Stimulated activated CD8-positive, alpha-beta memory T cell treated with anti-CD3 and anti-CD28 coated beads, Interleukin-12 subunit alpha, Interleukin-12 subunit beta, amount 100 ng/mL, for 4 hours (primary cell): ENCODE results near the gene BCAN.

Experiments used
- DNase-seq: peaks from one replicate; pipeline ENCODE4 v3.0.0-alpha.2; 2020; ENCODE audit warnings: low read depth

The BCAN gene

DNA sequence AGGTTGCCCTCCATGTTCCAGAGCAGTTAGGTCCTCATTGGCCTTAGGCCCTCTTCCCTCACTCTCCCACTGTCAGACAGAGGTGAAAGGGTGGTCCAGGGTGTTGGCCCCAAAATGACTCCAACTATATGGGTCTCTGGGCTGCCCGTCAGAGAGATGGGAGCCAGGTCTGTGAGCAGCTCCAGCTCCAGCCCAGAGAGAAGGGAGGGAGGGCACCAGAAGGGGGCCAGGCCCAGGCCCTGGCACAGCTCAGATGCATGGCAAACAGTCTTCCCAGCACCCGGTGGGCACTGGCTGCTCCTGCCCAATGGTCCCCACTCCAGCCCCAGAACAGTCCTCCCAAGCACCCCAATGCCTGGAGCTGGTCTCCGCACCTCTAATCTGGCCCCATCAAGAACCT, 2.2 kb downstream of the BCAN start:
- DNase-seq, result no peak

- no peak for DNase-seq
These were observed 2.7 kb downstream of the BCAN start for GRCh38 chr1:156644640-156645039.

DNA sequence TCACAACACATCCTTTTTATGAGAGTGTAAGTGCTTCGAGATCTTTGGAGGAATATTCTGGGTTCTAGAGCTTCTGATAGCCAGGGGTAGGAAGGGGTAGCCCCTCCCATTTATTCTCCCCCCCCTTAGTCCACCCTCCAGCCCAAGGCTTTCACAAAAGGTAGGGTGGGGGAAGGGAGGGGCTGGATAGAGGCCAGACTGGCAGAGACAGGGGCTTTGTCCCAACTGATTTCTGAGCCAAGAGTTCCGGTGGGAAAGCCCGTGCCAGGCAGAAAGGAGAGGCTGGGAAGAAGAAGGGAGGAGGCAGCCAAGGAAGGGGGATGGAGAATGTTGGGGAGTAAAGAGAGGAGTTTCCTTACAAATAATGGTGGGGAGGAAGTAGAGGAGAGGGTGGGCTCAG, 3.1 kb downstream of the BCAN start:
- DNase-seq, result no peak

DNA sequence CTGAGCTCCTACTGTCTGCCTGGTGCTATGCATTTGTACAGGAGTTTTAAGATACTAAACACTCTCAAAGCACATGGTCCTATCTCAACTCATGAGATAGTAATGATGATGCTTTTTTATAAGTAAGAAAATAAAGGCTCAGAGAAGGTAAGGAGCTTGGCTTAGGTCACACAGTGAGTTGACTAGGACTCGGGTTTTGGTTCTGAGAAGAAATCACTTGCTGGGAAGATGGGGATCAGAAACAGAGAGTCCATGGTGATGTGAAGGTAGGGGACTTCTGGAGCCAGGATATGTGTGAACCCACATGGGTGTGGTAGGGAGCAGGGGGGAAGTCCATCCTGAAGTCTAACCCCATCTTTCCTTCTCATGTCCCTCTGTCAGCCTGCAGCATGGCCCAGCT, 3.7 kb downstream of the BCAN start:
- no peak for DNase-seq

- DNase-seq, result no peak
These were observed 4.9 kb downstream of the BCAN start for GRCh38 chr1:156646738-156647211.

DNA sequence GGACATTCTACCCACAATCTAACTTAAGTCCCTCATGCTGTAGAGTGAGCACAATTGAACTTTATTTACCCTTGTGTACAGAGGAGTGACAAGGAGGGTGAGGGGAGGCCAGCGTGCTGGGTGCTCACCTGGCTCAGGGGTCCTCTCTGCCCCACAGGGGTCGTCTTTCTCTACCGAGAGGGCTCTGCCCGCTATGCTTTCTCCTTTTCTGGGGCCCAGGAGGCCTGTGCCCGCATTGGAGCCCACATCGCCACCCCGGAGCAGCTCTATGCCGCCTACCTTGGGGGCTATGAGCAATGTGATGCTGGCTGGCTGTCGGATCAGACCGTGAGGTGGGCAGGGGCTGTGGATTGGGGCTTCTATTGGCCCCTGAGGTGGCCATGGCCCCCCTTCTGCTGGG, 5.4 kb downstream of the BCAN start:
- no peak for DNase-seq

- DNase-seq, result no peak
These were observed 6.6 kb downstream of the BCAN start for GRCh38 chr1:156648496-156648895.

DNA sequence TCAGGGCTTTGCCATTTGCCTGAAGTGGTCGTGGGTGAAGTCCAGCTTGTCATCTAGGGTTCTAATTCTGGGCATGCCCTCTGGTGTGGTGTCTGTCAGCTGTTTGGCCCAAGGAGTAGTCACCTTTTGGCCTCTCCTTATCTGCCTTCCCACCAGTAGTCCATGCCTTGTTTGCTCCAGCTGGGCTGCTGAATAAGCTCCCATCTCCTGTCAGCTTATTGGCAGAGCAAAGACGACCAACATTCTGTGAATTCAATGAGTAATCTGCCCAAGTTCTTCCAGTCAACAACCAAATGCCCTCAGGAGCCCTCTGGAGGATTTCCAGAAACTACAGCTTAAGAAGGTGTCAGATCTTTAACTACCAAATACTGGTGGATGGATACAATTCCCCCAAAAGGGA, 7.0 kb downstream of the BCAN start:
- no peak for DNase-seq

DNA sequence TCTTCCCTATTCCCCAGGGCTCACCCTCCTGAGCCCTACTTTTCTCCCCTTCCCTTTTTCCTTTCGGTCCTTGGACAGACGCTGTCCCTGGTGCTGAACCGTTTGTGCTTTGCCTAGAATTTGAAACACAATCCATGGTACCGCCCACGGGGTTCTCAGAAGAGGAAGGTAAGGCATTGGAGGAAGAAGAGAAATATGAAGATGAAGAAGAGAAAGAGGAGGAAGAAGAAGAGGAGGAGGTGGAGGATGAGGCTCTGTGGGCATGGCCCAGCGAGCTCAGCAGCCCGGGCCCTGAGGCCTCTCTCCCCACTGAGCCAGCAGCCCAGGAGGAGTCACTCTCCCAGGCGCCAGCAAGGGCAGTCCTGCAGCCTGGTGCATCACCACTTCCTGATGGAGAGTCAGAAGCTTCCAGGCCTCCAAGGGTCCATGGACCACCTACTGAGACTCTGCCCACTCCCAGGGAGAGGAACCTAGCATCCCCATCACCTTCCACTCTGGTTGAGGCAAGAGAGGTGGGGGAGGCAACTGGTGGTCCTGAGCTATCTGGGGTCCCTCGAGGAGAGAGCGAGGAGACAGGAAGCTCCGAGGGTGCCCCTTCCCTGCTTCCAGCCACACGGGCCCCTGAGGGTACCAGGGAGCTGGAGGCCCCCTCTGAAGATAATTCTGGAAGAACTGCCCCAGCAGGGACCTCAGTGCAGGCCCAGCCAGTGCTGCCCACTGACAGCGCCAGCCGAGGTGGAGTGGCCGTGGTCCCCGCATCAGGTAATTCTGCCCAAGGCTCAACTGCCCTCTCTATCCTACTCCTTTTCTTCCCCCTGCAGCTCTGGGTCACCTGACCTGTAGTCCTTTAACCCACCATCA, 10.4 kb downstream of the BCAN start:
- no peak for DNase-seq

- DNase-seq, result no peak
These were observed 11.1 kb downstream of the BCAN start for GRCh38 chr1:156652992-156653355.

- DNase-seq, result no peak
These were observed 12.8 kb downstream of the BCAN start for GRCh38 chr1:156654700-156655099.

- no peak for DNase-seq
These were observed 13.4 kb downstream of the BCAN start for GRCh38 chr1:156655151-156655903.

DNA sequence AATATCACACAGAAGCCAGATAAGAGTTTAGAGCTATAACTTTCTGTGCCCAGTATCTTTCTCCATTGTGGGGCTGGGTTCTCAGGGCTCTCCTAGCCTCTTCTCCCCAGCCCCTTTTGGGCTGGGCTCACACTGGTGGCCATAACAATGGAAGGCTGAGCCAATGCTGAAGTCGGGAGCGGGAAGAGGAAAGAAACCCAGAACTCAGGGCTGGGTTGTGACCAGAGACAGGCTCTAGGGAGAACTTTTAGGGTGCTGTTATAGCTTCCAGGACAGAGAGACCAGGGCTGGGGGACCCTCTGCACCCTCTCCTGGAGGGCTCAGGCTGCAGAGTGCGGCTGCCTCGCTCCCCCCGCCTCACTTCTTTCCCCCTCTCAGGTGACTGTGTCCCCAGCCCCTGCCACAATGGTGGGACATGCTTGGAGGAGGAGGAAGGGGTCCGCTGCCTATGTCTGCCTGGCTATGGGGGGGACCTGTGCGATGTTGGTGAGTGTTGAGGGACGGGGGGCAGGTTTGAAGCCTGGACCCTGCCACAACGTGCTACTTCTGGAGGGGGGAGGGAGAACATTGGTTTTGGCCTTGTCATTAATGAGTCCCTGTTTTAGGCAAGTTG, 14.1 kb downstream of the BCAN start:
- DNase-seq, result no peak

GRCh38 chr1:156656806-156657740, 15.2 kb downstream of the BCAN start:
- DNase-seq, result peak; percentile 60

- DNase-seq, result no peak
These were observed 15.9 kb downstream of the BCAN start for GRCh38 chr1:156657741-156658319.

- DNase-seq, result no peak
These were observed 16.6 kb downstream of the BCAN start for GRCh38 chr1:156658496-156658895.

- DNase-seq, result no peak
These were observed 17.1 kb downstream of the BCAN start for GRCh38 chr1:156658945-156659574.

GRCh38 chr1:156659661-156659987, 17.7 kb downstream of the BCAN start:
- DNase-seq, result no peak

DNA sequence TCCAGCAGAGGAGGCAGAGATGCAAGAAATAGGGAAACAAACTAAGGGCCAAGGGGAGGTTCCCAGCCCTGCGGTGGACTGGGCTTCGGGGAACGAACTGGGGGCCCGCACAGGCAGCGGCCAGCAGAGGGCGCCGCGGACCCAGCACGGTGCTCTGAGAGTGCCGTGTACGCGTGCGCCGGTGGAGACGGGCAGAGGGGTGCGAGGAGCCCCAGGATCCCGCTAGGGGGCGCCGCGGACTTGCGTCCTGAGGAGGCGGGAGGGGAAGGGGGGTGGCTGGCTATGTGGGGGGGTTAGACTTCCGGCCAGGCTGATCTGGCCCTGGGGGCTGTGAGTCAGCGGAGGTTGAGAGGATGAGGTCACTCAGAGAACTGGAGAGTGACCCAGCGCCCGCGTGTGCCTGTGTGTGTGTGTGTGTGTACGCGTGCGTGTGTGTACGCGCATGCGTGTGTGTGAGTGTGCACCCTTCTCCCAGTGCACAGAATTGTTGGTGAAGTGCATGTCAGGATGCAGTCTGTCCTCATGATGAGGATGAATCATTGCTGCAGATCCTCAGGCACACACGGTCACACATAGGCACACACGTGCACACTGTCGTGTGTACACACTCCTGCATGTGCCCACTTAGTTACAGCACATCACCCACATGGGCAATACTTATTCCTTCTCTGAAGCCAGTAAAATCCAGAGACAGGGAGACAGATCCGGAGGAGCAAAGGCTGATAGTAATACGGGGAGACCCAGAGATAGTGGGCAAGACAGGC, 18.3 kb downstream of the BCAN start:
- DNase-seq, result peak; percentile 76

DNA sequence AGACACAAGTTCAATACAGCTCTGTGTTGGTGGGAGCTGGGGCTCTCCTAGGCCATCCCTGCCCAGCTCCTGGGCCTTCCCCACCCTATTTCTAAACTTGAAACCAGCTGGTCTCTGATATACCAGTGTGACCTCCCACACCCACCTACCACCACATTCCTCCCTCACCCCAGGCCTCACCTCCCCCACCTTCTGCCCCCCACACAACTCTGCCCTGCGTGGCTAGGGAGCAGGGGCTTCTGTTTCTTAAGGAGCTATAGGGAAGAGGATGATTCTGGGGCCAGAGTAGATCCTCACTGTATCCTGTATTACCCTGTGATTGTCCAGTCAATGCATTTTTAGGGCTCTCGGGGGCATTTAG, 18.8 kb downstream of the BCAN start:
- no peak for DNase-seq
